ENCODE results near the gene SMIM5. TPM values are rescaled to one million over a fixed set of nuclear protein-coding genes. Genes with fewer than 3 reads are reported as not detected.
A peak's percentile ranks its signal among the peaks of the same experiment; 100 is the strongest.

The SMIM5 gene, protein sequence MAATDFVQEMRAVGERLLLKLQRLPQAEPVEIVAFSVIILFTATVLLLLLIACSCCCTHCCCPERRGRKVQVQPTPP
- 10 to 100 TPM in 2 of 4 donors, 1 to 10 TPM in 2; 2.3 to 13.6 (median 7.9) TPM for total RNA-seq

DNA sequence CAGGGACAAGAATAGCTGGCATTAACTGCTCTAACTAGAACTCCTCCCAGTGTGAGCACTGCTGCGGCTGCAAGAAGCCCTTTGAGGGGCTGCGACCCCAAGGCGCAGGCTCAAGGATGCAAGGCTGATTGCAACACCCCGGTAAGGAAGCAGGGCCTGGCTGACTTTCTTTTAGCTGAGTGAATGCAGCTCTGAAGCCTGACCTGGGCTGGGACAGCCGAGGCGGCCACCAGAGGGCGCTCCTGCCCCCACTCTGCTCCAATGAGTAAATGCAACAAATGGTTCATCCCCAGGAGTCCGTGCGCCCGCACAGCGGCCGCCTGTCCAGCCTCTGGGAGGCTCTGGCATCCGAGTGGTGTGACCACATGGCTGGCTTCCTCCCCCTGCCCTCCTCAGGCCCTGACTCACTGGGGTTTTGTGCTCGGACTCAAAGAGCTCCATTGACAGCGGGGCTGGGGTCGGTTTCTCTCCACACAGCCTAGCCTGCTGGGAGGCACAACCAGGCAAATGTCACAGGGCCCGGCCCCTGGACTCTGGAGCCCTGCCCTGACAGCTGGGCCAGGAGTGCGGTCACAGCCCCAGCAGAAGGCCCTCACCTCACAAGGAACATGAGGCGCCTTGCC, at the start of gene SMIM5:
TSS of gene SMIM5 (plus strand) at position 572 of the 623 bp plus-strand sequence. CDS start 6,768 bp downstream, outside the sequence.
- H3K27ac ChIP-seq = peak within 1 kb of the TSS; percentile 90 to 97 (median 93)
- intact Hi-C loops (cut with DNase I) = loop anchor here (2.0 to 5.0 kb wide), 2 partner anchors 20 to 119 kb away; no protein-coding TSS in a partner anchor

DNA sequence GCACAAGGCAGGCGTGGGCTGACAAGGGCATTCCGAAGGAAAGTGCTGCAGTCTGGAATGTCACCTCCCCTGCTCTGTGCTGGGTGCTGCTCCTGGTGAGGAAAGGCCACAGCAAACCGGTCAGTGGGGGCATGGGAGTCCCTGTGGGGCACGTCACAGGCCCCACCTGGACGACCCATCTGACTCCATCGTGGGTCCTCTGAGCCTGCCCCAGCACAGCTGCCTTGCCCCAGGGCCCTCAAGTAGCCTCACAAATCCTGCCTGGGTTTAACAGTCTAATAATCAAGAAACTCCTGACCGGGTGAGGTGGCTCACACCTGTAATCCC, 48.4 kb upstream of the SMIM5 start:
- Histone ChIP-seq H3K4me3 (replicated peaks in 1 of 3) (no peak overlapping the region), H3K27ac (no peak overlapping the region), H3K9me3 (no peaks in the 10 kb centered on the region), H3K36me3 (no peaks in the 10 kb centered on the region), H3K27me3 (no peaks in the 10 kb centered on the region), H3K4me1 (peaks cover 7 to 13% of the 10 kb centered on the region in 2 donors)
- WGBS, 2 donors = 89 to 100% methylated on average over 1 to 2 of the region's 7 CpGs
- intact Hi-C loops (cut with DNase I) = loop anchor here (5.0 kb wide), 1 partner anchor 58 kb away; the partner anchor contains the start of gene LLGL2
- DNase-seq = no peak
- TF ChIP-seq, protein P1, sequence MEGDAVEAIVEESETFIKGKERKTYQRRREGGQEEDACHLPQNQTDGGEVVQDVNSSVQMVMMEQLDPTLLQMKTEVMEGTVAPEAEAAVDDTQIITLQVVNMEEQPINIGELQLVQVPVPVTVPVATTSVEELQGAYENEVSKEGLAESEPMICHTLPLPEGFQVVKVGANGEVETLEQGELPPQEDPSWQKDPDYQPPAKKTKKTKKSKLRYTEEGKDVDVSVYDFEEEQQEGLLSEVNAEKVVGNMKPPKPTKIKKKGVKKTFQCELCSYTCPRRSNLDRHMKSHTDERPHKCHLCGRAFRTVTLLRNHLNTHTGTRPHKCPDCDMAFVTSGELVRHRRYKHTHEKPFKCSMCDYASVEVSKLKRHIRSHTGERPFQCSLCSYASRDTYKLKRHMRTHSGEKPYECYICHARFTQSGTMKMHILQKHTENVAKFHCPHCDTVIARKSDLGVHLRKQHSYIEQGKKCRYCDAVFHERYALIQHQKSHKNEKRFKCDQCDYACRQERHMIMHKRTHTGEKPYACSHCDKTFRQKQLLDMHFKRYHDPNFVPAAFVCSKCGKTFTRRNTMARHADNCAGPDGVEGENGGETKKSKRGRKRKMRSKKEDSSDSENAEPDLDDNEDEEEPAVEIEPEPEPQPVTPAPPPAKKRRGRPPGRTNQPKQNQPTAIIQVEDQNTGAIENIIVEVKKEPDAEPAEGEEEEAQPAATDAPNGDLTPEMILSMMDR (IDR thresholded peaks at IDR 0.05) = no peak
- no peak for TF ChIP-seq POLR2A (IDR thresholded peaks at IDR 0.05)

More for the DNA sequence above, at the start of gene SMIM5:
- WGBS, 2 donors = 10 to 25% methylated on average over 4 to 16 of the region's 19 CpGs
- Histone ChIP-seq H3K27me3 (no peaks in the 10 kb centered on the region), H3K4me3 (replicated peaks in 1 of 3) (no peak within 1 kb of the TSS), H3K9me3 (no peaks in the 10 kb centered on the region), H3K36me3 (peaks cover 8 to 12% of the 10 kb centered on the region in 2 donors), H3K4me1 (peaks cover 31 to 55% of the 10 kb centered on the region in 2 donors)
- TF ChIP-seq, protein P1 (IDR thresholded peaks at IDR 0.05) = peak; percentile 81 to 97 (median 88)
- no peak for TF ChIP-seq POLR2A (IDR thresholded peaks at IDR 0.05)
- DNase-seq = peak; percentile 87 to 88

DNA sequence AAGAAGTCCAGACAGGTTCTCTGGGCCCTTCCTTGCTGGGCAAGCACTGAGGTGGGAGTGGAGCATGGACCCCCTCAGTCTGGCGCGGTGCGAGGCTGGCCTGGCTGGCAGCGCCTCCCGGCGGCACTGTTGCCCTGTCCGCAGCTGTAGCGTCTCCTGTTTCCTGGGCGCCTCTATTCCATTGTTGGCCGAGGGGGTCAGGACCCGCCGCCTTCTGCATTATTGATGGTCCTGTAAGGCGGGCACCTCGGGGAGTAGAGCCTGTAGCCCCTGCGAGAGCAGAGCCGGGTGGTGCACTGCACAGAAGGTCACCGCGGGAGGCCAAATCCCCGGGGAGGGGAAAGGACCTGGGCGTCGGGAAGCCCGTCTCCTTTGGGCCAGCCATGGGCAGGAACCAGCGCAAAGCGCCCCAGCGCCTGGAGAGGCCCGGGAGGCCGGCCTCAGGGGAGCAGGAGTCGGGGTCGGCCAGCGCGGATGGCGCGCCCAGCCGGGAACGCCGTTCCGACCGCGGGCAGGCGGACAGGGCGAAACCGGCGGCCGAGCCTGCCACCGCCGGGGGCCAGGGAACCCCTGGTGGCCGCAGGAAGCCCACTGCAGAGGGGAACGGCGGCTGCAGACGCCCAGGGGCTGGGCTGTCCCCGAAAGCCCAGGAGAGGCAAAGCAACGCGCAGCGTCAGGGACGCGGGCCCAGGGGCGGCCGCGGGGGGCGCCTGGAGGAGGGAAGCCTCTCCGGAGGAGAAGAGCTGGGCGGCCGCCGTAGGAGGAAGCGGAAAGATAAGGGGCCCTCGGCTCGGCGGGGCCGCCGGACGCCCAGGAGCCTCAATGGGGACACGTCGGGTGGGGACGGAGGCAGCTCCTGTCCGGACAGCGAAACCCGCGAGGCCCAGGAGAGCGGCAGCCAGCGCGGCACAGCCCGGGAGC, 45.3 kb upstream of the SMIM5 start, which contains the start of gene MYO15B:
TSS of gene MYO15B (plus strand) at position 126 of the 921 bp plus-strand sequence. CDS start at position 384, 258 bp downstream.
- peak; percentile 52 to 53 for DNase-seq
- Histone ChIP-seq H3K4me1 (peaks cover 7 to 15% of the 10 kb centered on the region in 2 donors), H3K27ac (peak within 1 kb of the TSS; percentile 92 to 97 (median 97)), H3K27me3 (no peaks in the 10 kb centered on the region), H3K36me3 (no peaks in the 10 kb centered on the region), H3K9me3 (no peaks in the 10 kb centered on the region), H3K4me3 (replicated peaks in 1 of 3) (peak within 1 kb of the TSS; percentile 53 to 67 (median 58))
- TF ChIP-seq, protein P1 (IDR thresholded peaks at IDR 0.05) = peak in 4 of 6 experiments; percentile 23 to 44 (median 30)
- peak in 1 of 2 donors; percentile 12 for TF ChIP-seq POLR2A (IDR thresholded peaks at IDR 0.05)
- intact Hi-C loops (cut with DNase I) = loop anchor here (5.0 kb wide), 1 partner anchor 61 kb away; the partner anchor contains the start of gene LLGL2
- WGBS, 2 donors = 5 to 20% methylated on average over 1 to 22 of the region's 82 CpGs

DNA sequence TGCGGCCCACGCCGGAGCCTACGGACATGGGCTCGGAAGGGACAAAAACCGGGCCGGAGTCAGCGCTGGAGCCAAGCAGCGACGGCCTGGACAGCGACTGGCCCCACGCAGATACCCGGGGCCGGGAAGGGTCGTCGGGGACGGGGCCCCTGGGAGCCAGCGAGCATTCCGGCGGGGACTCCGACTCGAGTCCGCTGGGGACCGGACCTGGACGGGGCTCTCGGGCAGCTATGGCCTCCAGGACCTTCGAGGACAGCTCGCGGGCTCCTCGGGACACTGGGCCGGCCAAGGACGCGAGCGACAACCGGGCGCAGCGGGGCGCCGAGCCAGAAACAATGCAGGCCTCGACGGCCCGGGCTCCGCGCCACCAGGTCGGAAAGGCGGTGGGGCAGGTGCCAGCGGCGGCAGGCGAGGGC, 44.6 kb upstream of the SMIM5 start:
- Histone ChIP-seq H3K4me1 (peaks cover 7 to 15% of the 10 kb centered on the region in 2 donors), H3K27me3 (no peaks in the 10 kb centered on the region), H3K36me3 (no peaks in the 10 kb centered on the region), H3K9me3 (no peaks in the 10 kb centered on the region), H3K27ac (peak overlapping the region; percentile 92 to 97 (median 97)), H3K4me3 (replicated peaks in 1 of 3) (peak overlapping the region; percentile 53 to 67 (median 58))
- intact Hi-C loops (cut with DNase I) = loop anchor here (5.0 kb wide), 1 partner anchor 61 kb away; the partner anchor contains the start of gene LLGL2
- TF ChIP-seq, protein P1 (IDR thresholded peaks at IDR 0.05) = no peak
- no peak for TF ChIP-seq POLR2A (IDR thresholded peaks at IDR 0.05)
- 0 to 4% methylated on average over 1 to 5 of the region's 49 CpGs for WGBS, 2 donors
- DNase-seq = peak; percentile 67 to 68
